Activated CD8-positive, alpha-beta memory T cell treated with anti-CD3 and anti-CD28 coated beads for 48 hours (primary cell): Measurements from ENCODE around the gene WDR76.

ENCODE experiments used
- DNase-seq, 3 experiments: peaks; one replicate each; pipeline ENCODE4 v3.0.0-alpha.2; 2020; ENCODE audit warnings: low read depth in 2 of 3, low spot score in 2 of 3

The WDR76 gene

GRCh38 chr15:43912208-43912607, 85.4 kb downstream of the WDR76 start:
- no peak for DNase-seq

DNA sequence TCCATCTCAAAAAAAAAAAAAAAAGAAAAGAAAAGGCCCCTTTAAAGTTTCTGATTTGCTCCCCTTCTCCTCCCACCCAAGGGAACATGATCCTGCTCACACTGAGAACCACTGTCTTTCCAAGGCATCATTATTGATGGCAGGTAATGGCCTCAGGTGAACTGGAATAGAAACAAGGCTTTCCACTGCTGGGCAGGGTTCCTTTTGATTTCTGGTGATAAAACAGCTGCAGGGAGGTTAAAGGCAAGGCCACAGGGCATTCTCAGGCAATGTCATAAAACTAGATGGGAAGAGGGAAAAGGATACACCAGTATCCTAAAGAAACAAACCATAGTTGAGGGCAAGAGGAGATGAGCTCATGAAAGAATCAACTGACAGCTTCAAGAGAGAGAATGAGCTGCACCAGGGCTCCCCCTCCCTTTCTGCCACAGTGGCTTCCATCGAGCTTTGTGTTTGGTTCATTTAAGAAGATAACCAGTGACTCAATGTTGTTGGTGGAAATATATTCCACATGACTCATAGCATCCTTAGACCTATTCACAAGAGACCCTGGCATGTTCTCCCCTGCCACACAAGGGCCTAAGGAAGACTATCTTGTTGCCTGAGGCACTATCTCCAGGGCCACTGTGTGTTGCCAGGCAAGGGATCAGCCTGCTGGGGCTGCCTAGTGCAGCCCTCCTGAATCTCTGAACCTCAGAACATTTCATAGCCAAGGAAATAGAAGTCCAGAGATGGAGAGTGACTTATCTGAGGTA, 86.4 kb downstream of the WDR76 start:
- DNase-seq, result no peak

- no peak for DNase-seq
These were observed 87.1 kb downstream of the WDR76 start for GRCh38 chr15:43913941-43914340.

DNA sequence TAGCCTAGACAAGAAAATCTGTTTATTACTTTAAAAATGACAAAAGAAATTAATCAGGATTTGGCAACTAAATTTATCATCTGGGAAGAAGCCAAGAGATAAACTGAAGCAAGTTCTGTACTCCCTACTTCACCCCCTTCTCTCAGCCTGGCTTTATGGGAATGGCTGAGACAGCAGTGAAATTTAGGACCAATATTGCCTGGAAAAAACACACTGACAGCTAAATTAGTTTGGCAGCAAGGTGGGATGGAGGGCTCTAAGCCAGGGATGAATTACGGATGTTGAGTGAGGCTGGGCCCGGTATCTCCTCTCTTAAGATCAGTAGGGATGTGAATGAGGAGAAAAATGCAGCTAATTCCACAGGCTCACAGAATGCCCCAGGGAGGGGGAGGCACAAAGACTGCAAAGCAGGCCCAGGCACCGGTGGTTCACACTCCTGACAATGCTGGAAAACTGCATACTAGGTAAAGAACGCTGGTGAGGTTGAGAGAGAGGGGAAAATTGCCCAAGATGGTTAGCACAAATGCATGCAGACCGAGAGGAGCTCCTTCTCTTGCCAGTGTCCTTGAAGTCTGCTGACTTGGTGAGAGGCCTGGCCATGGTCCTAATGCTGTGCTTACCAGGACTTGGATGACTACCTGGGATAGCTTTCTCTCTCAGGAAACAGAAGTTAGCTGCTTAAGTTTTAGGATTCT, 89.0 kb downstream of the WDR76 start:
- no peak for DNase-seq

- no peak for DNase-seq
These were observed 89.5 kb downstream of the WDR76 start for GRCh38 chr15:43916326-43916660.
